Measurements from ENCODE around the gene LCP2.
A peak's percentile ranks its signal among the peaks of the same experiment; 100 is the strongest.

LCP2 gene

GRCh38 chr5:170297589-170298462 is at the start of gene LCP2:
LCP2 (minus strand) TSS chr5:170297777; CDS start chr5:170297611, 166 bp downstream.
- H3K9ac ChIP-seq (ENCODE audit: low read length): peak within 1 kb of the TSS; percentile 78
- no peaks in the 10 kb centered on the region for H3K36me3 ChIP-seq (ENCODE audit: control insufficient read depth, insufficient read depth, low read length)
- H3K27ac ChIP-seq (ENCODE audit: low read depth, low read length): peak within 1 kb of the TSS; percentile 42
- H3K4me1 ChIP-seq (ENCODE audit: control insufficient read depth, insufficient read depth, low read length): no peaks in the 10 kb centered on the region
- peak within 1 kb of the TSS; percentile 70 for H3K4me3 ChIP-seq (ENCODE audit: low read length)
- H3K27me3 ChIP-seq (ENCODE audit: control insufficient read depth, insufficient read depth, low read length): no peaks in the 10 kb centered on the region

DNA sequence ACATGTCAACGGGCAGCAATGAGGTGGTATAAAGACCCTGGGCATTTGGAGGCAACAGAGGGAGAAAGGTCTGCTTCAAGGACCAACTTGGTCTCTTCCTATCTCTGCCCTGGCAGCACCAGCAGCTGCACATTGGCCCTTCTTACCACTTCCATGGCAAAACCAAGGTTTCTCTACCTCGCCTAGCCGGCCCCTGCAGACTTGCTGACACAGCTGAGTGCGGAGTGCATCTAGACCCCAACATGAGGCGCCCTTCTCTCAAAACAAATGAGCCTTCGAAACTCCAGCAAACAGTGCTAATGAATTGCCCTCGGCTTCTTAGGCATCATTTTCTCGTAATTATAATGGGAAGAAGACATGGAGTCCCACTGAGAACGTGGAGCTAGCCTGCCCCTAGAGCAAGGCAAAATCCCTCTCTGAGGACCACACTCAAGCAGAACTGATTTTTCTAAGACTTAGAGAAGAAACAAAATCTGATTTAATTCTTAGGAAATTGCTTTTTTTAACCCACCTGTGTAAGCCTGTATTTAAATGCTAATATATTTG is 49.5 kb upstream of the LCP2 start:
- Histone ChIP-seq H3K27me3 (ENCODE audit: control insufficient read depth, insufficient read depth, low read length) (no peaks in the 10 kb centered on the region), H3K36me3 (ENCODE audit: control insufficient read depth, insufficient read depth, low read length) (no peaks in the 10 kb centered on the region), H3K4me1 (ENCODE audit: control insufficient read depth, insufficient read depth, low read length) (no peaks in the 10 kb centered on the region), H3K4me3 (ENCODE audit: low read length) (no peak overlapping the region), H3K9ac (ENCODE audit: low read length) (no peak overlapping the region), H3K27ac (ENCODE audit: low read depth, low read length) (no peak overlapping the region)

DNA sequence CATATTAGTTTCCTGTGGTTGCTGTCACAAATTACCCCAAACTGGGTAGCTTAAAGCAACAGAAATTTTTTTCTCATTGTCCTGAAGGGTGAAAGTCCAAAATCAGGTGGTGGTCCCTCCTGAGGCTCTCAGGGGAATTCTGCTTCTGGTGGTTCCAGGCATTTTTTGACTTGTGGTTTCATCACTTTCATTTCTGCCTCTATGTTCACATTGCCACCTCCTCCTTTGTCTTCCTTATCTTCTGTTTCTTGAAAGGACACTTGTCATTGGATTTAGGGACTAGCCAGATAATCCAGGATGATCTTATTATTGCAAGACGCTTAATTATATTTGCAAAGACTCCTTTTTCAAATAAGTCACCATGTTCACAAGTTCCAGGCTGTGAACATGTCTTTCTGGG is 48.4 kb upstream of the LCP2 start:
- Histone ChIP-seq H3K9ac (ENCODE audit: low read length) (no peak overlapping the region), H3K4me1 (ENCODE audit: control insufficient read depth, insufficient read depth, low read length) (no peaks in the 10 kb centered on the region), H3K4me3 (ENCODE audit: low read length) (no peak overlapping the region), H3K36me3 (ENCODE audit: control insufficient read depth, insufficient read depth, low read length) (no peaks in the 10 kb centered on the region), H3K27me3 (ENCODE audit: control insufficient read depth, insufficient read depth, low read length) (no peaks in the 10 kb centered on the region), H3K27ac (ENCODE audit: low read depth, low read length) (no peak overlapping the region)

GRCh38 chr5:170343177-170343576 is 45.6 kb upstream of the LCP2 start:
- Histone ChIP-seq H3K4me3 (ENCODE audit: low read length) (no peak overlapping the region), H3K27ac (ENCODE audit: low read depth, low read length) (no peak overlapping the region), H3K4me1 (ENCODE audit: control insufficient read depth, insufficient read depth, low read length) (no peaks in the 10 kb centered on the region), H3K36me3 (ENCODE audit: control insufficient read depth, insufficient read depth, low read length) (no peaks in the 10 kb centered on the region), H3K27me3 (ENCODE audit: control insufficient read depth, insufficient read depth, low read length) (no peaks in the 10 kb centered on the region), H3K9ac (ENCODE audit: low read length) (no peak overlapping the region)

GRCh38 chr5:170342153-170342725 is 44.7 kb upstream of the LCP2 start:
- Histone ChIP-seq H3K9ac (ENCODE audit: low read length) (no peak overlapping the region), H3K4me1 (ENCODE audit: control insufficient read depth, insufficient read depth, low read length) (no peaks in the 10 kb centered on the region), H3K27me3 (ENCODE audit: control insufficient read depth, insufficient read depth, low read length) (no peaks in the 10 kb centered on the region), H3K36me3 (ENCODE audit: control insufficient read depth, insufficient read depth, low read length) (no peaks in the 10 kb centered on the region), H3K4me3 (ENCODE audit: low read length) (no peak overlapping the region), H3K27ac (ENCODE audit: low read depth, low read length) (no peak overlapping the region)

DNA sequence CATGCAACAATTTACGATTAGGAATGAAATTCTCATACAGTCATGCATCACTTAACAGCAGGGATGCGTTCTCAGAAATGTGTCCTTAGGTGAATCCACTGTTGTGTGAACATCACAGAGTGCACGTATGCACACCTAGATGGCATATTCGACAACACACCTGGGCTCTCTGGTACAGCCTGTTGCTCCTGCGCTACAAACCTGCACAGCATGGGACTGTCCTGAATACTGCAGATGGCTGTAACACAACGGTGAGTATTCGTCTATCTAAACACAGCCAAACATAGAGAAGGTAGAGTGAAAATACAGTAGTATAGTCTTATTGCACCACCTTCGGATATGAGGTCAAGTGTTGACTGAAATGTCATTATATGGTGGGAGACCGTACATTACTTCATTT is 44.0 kb upstream of the LCP2 start:
- H3K4me3 ChIP-seq (ENCODE audit: low read length): no peak overlapping the region
- no peak overlapping the region for H3K27ac ChIP-seq (ENCODE audit: low read depth, low read length)
- no peaks in the 10 kb centered on the region for H3K27me3 ChIP-seq (ENCODE audit: control insufficient read depth, insufficient read depth, low read length)
- no peaks in the 10 kb centered on the region for H3K4me1 ChIP-seq (ENCODE audit: control insufficient read depth, insufficient read depth, low read length)
- no peak overlapping the region for H3K9ac ChIP-seq (ENCODE audit: low read length)
- H3K36me3 ChIP-seq (ENCODE audit: control insufficient read depth, insufficient read depth, low read length): no peaks in the 10 kb centered on the region

GRCh38 chr5:170339780-170340167 is 42.2 kb upstream of the LCP2 start:
- no peak overlapping the region for H3K4me3 ChIP-seq (ENCODE audit: low read length)
- no peaks in the 10 kb centered on the region for H3K4me1 ChIP-seq (ENCODE audit: control insufficient read depth, insufficient read depth, low read length)
- no peaks in the 10 kb centered on the region for H3K36me3 ChIP-seq (ENCODE audit: control insufficient read depth, insufficient read depth, low read length)
- H3K27me3 ChIP-seq (ENCODE audit: control insufficient read depth, insufficient read depth, low read length): no peaks in the 10 kb centered on the region
- H3K9ac ChIP-seq (ENCODE audit: low read length): no peak overlapping the region
- no peak overlapping the region for H3K27ac ChIP-seq (ENCODE audit: low read depth, low read length)

DNA sequence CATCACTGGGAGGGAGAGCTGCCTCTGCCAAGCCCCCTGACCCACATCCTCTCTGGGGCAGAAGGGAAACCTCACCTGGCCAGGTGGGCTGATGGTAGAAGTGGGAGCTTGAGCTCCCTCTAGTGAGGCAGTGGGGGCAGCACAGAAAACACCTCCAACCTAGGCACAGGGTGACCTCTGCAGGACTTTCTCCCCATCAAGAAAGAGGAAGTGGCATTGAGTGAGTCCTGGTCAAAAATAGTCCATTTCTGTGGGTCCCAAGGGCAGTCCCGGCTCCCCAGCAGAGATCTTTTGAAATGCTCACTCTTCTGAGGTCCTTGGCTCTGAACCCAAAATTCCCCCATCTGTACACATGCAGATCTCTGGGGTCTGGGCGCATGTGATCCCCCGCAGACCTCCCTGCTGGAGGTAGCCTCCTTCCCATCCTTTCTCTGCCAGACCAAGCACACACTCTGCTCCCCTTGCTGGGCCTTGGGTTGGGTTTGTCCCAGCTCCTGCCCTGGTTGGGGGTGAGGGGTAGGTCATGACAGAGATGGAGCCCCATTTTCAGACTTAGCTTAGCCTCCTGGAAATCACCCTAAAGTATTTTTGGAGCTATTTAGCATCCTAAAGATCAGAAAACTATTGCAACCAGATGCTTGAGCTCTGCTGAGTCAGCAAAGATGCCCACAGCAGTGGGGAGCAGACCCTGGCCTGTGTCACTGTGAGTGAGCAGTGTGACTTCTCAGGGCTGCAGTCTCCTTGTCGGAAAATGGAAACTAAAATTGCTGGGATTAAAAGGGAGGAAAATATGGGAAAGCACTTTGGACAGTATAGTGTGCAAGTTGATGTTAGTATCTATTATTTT is 41.6 kb upstream of the LCP2 start:
- H3K4me1 ChIP-seq (ENCODE audit: control insufficient read depth, insufficient read depth, low read length): no peaks in the 10 kb centered on the region
- no peak overlapping the region for H3K27ac ChIP-seq (ENCODE audit: low read depth, low read length)
- H3K9ac ChIP-seq (ENCODE audit: low read length): no peak overlapping the region
- H3K4me3 ChIP-seq (ENCODE audit: low read length): no peak overlapping the region
- H3K36me3 ChIP-seq (ENCODE audit: control insufficient read depth, insufficient read depth, low read length): no peaks in the 10 kb centered on the region
- H3K27me3 ChIP-seq (ENCODE audit: control insufficient read depth, insufficient read depth, low read length): no peaks in the 10 kb centered on the region

DNA sequence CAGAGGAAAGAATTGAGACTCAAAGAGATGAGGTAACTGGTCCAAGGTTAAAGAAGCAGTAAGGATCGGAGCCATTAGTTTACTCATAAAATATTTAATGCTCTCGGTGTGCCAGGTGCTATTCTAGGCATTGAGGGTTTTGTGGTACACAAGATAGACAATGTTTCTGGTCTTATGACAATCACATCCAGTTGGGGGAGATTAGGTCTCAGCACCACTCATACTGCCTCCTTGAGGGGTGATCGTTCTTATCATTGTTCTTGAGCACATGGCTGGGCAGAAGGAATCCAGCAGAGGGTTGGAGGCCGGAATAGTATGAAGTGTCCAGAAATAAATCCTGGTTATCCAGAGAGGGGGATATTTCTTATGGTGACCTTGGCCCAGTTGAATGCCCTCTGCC is 40.7 kb upstream of the LCP2 start:
- H3K36me3 ChIP-seq (ENCODE audit: control insufficient read depth, insufficient read depth, low read length): no peaks in the 10 kb centered on the region
- H3K4me3 ChIP-seq (ENCODE audit: low read length): no peak overlapping the region
- no peaks in the 10 kb centered on the region for H3K4me1 ChIP-seq (ENCODE audit: control insufficient read depth, insufficient read depth, low read length)
- H3K27ac ChIP-seq (ENCODE audit: low read depth, low read length): no peak overlapping the region
- H3K27me3 ChIP-seq (ENCODE audit: control insufficient read depth, insufficient read depth, low read length): no peaks in the 10 kb centered on the region
- H3K9ac ChIP-seq (ENCODE audit: low read length): no peak overlapping the region

DNA sequence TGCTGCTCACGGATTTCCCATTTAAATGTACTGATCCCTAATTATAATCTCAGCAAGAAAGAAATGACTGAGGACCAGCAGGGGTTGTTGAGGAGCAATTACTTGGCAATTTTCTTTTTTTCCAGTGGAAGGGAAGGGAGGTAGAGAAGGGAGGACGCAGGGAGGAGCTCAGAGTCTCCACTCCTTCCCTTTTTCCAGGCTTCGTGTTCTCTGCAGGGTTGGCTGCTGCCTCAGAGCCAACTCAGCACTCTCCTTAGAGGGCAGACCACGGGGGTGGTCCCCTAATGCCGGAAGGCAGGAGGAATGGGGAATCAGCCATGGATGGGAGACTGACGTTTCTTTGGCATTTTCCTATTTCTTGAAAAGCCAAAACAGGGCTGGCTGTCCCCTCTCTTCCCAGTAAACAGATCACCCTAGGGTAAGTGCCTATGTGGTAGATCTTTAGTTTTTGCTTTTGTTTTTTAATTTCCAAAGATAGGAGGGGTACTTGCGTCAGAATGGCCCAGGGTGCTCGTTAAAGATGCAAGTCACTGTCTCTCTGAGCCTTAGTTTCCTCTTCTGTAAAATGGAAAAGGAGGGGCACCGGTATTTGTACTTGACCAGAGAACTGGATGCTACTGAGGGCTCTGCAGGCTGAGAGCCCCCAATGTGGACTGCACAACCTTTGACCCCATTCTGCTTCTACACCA is 39.6 kb upstream of the LCP2 start:
- no peak overlapping the region for H3K4me3 ChIP-seq (ENCODE audit: low read length)
- no peak overlapping the region for H3K27ac ChIP-seq (ENCODE audit: low read depth, low read length)
- H3K36me3 ChIP-seq (ENCODE audit: control insufficient read depth, insufficient read depth, low read length): no peaks in the 10 kb centered on the region
- no peaks in the 10 kb centered on the region for H3K4me1 ChIP-seq (ENCODE audit: control insufficient read depth, insufficient read depth, low read length)
- no peaks in the 10 kb centered on the region for H3K27me3 ChIP-seq (ENCODE audit: control insufficient read depth, insufficient read depth, low read length)
- H3K9ac ChIP-seq (ENCODE audit: low read length): no peak overlapping the region

- Histone ChIP-seq H3K27ac (ENCODE audit: low read depth, low read length) (no peak overlapping the region), H3K9ac (ENCODE audit: low read length) (no peak overlapping the region), H3K4me1 (ENCODE audit: control insufficient read depth, insufficient read depth, low read length) (no peaks in the 10 kb centered on the region), H3K36me3 (ENCODE audit: control insufficient read depth, insufficient read depth, low read length) (no peaks in the 10 kb centered on the region), H3K4me3 (ENCODE audit: low read length) (no peak overlapping the region), H3K27me3 (ENCODE audit: control insufficient read depth, insufficient read depth, low read length) (no peaks in the 10 kb centered on the region)
Observed at GRCh38 chr5:170336065-170336464, 38.5 kb upstream of the LCP2 start.

DNA sequence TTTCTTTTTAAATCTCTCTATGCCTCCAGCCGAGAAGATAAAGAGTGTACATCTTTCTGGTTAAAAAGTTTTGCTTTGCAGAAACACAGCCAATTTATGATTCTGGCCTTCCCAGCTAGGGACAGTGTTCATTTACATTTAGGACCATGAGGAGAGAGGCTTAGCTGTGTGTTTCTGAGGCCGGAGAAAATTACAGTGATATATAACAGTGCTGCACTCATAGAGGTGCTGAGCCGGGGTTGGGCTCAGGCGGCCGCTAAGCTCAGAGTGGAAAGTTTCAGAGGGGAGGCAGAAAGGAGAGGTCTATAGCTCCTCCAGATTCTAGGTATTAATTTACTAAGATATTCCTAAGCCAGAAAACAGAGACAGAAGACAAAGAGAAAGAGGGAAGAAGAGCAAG is 37.0 kb upstream of the LCP2 start:
- no peaks in the 10 kb centered on the region for H3K36me3 ChIP-seq (ENCODE audit: control insufficient read depth, insufficient read depth, low read length)
- no peaks in the 10 kb centered on the region for H3K4me1 ChIP-seq (ENCODE audit: control insufficient read depth, insufficient read depth, low read length)
- H3K4me3 ChIP-seq (ENCODE audit: low read length): no peak overlapping the region
- H3K27me3 ChIP-seq (ENCODE audit: control insufficient read depth, insufficient read depth, low read length): no peaks in the 10 kb centered on the region
- H3K9ac ChIP-seq (ENCODE audit: low read length): no peak overlapping the region
- no peak overlapping the region for H3K27ac ChIP-seq (ENCODE audit: low read depth, low read length)
